Spleen (tissue), 11 donors: Measurements from ENCODE around the gene SASH1. TPM values are rescaled to one million over a fixed set of nuclear protein-coding genes. Genes with fewer than 3 reads are reported as not detected.
A peak's percentile ranks its signal among the peaks of the same experiment; 100 is the strongest.

Source experiments
- DNase-seq: peaks from one replicate; pipeline ENCODE4 v3.0.0-alpha.2; 2020
- H3K27ac ChIP-seq, 8 donors: fragments of 200-600 bp; sonication (generic) in 7 of 8; 1 replicate in 4 of 8; 2 replicates in 4 of 8; pipeline versions ENCODE4 v1.5.0 to v1.8.0; 2016 to 2021; ENCODE audit warnings: inconsistent platforms in 4 of 8, mild to moderate bottlenecking in 4 of 8, moderate library complexity in 1 of 8
- H3K27me3 ChIP-seq, 7 donors: fragments of 200-600 bp; sonication (generic) in 6 of 7; replicated peaks in 1 of 7; 1 replicate in 4 of 7; 2 replicates in 3 of 7; pipeline versions ENCODE4 v1.5.0 to v1.8.0; 2016 to 2021; ENCODE audit warnings: inconsistent platforms in 3 of 7, mild to moderate bottlenecking in 1 of 7
- H3K36me3 ChIP-seq, 6 donors: fragments of 200-600 bp; sonication (generic) in 5 of 6; 1 replicate in 4 of 6; 2 replicates in 2 of 6; pipeline versions ENCODE4 v1.5.0 to v1.8.0; 2016 to 2021; ENCODE audit warnings: inconsistent platforms in 2 of 6
- H3K4me1 ChIP-seq, 6 donors: fragments of 200-600 bp; sonication (generic) in 5 of 6; 1 replicate in 3 of 6; 2 replicates in 3 of 6; pipeline versions ENCODE4 v1.5.0 to v1.8.0; 2016 to 2021; ENCODE audit warnings: inconsistent platforms in 3 of 6
- H3K4me3 ChIP-seq, 8 donors: fragments of 200-600 bp; sonication (generic) in 7 of 8; 1 replicate in 4 of 8; 2 replicates in 4 of 8; pipeline versions ENCODE4 v1.5.0 to v1.8.0; 2016 to 2021; ENCODE audit warnings: inconsistent platforms in 4 of 8, mild to moderate bottlenecking in 4 of 8, moderate library complexity in 2 of 8
- H3K9me3 ChIP-seq, 8 donors: fragments of 200-600 bp; sonication (generic) in 7 of 8; 1 replicate in 4 of 8; 2 replicates in 4 of 8; pipeline versions ENCODE4 v1.5.0 to v1.8.0; 2016 to 2021; ENCODE audit warnings: inconsistent platforms in 4 of 8
- CTCF ChIP-seq, 11 experiments: fragments of 200-600 bp in 7 of 11; fragments of 450-650 bp in 4 of 11; sonication (generic) in 4 of 11; IDR thresholded peaks in 8 of 11; conservative IDR thresholded peaks in 3 of 11; 1 replicate in 7 of 11; 2 replicates in 4 of 11; pipeline versions ENCODE4 v1.4.0 to v1.8.0; 2016 to 2021; ENCODE audit warnings: antibody characterized with exemption in 11 of 11, inconsistent platforms in 4 of 11, mild to moderate bottlenecking in 1 of 11
- POLR2A ChIP-seq, 3 donors: fragments of 450-650 bp; IDR thresholded peaks; one replicate each; pipeline ENCODE4 v1.5.1; 2017; ENCODE audit warnings: antibody characterized with exemption in 3 of 3, mild to moderate bottlenecking in 1 of 3
- POLR2AphosphoS5 ChIP-seq, 3 donors: sonication (generic); formaldehyde crosslinking; IDR thresholded peaks; one replicate each; pipeline ENCODE4 v1.5.1; 2017; ENCODE audit warnings: antibody characterized with exemption in 3 of 3
- WGBS, 5 donors: extraction: QIAGEN DNeasy Blood & Tissue Kit in 3 of 5; methylation state at CpG; one replicate each; pipeline versions ENCODE4 v1.1.5 to v1.1.7; 2013 to 2018; 5-methylcytosine and 5-hydroxymethylcytosine counted together
- intact Hi-C: fragments of 100-400 bp; cut with DNase I; formaldehyde crosslinking; loops from one replicate; pipeline ENCODE4 v1.15.0; 2023; ENCODE audit warnings: low total_unique reads
- polyA plus RNA-seq, 3 donors: library from polyadenylated mRNA; stranded (reverse); fragments of 200-250 nt; gene quantifications; one replicate each; pipeline ENCODE4 v1.2.1, GENCODE V29; 2013
- total RNA-seq, 7 donors: library from RNA; depleted of rRNA in 3 of 7; stranded (reverse); fragments of >200 nt in 3 of 7; fragmentation: NEBNext Ultra II Directional in 4 of 7; extraction: Animal tissue kit (Norgen Biotek cat#: 25700) in 4 of 7; gene quantifications; one replicate each; pipeline versions ENCODE4 v1.1.0 to v1.2.1, GENCODE V29; 2016 to 2021
- donor health status: healthy with polysubstance abuse.
- donor health status: DM: no; HTN: no; CAD: no; lungs with moderate emphysema.
- donor health status: DM: no; HTN: no; CAD: no.
- donor health status: Bipolar disorder and iron deficiency.
- donor health status: healthy.
- donor health status: DM: no; HTN: no; CAD: no.
- donor health status: DM: yes; HTN: yes; CAD: no.

SASH1 gene
- total and polyA plus RNA-seq, 10 donors: 3.9 to 103 (median 57.9) TPM

DNA sequence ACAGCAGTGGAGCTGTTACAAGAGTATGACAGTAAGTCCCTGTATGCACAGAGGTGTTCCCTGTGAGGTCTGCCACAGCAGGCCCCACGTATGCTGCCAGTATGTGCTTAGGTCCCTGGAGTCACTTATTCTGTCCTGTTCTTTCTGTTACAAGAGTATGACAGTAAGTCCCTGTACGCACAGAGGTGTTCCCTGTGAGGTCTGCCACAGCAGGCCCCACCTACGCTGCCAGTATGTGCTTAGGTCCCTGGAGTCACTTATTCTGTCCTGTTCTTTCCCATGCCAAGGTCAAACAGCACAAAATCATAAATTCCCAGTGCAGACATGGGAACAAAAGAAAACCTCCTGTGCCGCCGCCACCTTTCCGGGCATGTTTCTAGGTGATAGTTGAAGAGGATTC lies 192.2 kb downstream of the SASH1 start:
- 76 to 91% (median 89%) methylated on average over 6 of the region's 6 CpGs for WGBS, 5 donors
- H3K27me3 ChIP-seq: no peaks in the 10 kb centered on the region
- peaks cover 0 to 20% (median 12%) of the 10 kb centered on the region in 6 donors for H3K4me1 ChIP-seq
- no peak overlapping the region for H3K4me3 ChIP-seq
- TF ChIP-seq CTCF (IDR thresholded peaks at IDR 0.05 in 8 of 11, conservative IDR thresholded peaks at IDR 0.05 in 3 of 11) (no peak), POLR2A (IDR thresholded peaks at IDR 0.05) (no peak), POLR2AphosphoS5 (IDR thresholded peaks at IDR 0.05) (no peak)
- DNase-seq: no peak
- H3K27ac ChIP-seq: no peak overlapping the region
- H3K9me3 ChIP-seq: no peaks in the 10 kb centered on the region
- peaks cover 0 to 79% (median 16%) of the 10 kb centered on the region in 6 donors for H3K36me3 ChIP-seq
- intact Hi-C loops: no loop called here

DNA sequence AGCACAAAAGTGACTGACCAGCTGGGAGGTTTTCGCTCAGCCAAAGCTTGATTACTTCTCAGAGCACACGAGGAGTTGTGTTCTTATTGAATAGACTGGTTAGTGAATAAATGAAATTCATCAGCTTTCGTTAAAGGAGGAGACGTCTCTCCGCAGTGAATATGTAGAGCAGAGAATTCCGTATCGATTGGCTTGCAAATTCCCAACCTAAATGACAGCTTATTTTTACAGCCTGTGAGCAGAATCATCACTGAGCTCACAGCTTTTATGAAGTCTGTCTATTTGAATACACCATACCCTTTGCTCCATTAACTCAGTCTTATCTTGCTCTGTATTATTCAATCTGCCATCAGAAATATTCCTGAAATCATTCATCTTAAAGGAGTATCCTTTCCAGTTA lies 192.7 kb downstream of the SASH1 start:
- Histone ChIP-seq H3K4me1 (peaks cover 0 to 15% (median 8%) of the 10 kb centered on the region in 6 donors), H3K27ac (no peak overlapping the region), H3K27me3 (no peaks in the 10 kb centered on the region), H3K36me3 (peaks cover 0 to 84% (median 19%) of the 10 kb centered on the region in 6 donors), H3K4me3 (no peak overlapping the region), H3K9me3 (no peaks in the 10 kb centered on the region)
- no peak for DNase-seq
- TF ChIP-seq CTCF (IDR thresholded peaks at IDR 0.05 in 8 of 11, conservative IDR thresholded peaks at IDR 0.05 in 3 of 11) (no peak), POLR2AphosphoS5 (IDR thresholded peaks at IDR 0.05) (no peak), POLR2A (IDR thresholded peaks at IDR 0.05) (no peak)
- WGBS, 5 donors: 94 to 96% (median 95%) methylated on average over 7 of the region's 7 CpGs
- intact Hi-C loops: no loop called here

DNA sequence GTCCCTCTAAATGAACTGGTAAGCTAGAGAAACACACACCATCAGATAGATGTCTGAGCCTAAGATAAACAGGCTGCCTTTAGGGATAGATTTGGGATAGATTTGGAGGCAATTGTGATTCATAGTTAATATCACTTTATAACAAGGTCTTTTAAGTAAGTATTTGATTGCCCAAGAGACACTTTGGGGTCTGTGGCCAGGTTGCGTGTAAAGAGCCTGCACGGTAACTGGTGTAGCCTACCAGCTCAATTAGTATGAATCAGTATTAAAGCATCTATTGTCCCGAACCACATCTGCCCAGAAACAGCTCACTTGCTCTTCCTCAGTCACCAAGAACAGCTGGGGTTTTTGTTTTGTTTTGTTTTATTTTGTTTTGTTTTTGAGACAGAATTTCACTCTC lies 193.3 kb downstream of the SASH1 start:
- no peak for TF ChIP-seq POLR2A (IDR thresholded peaks at IDR 0.05)
- no peak for TF ChIP-seq CTCF (IDR thresholded peaks at IDR 0.05 in 8 of 11, conservative IDR thresholded peaks at IDR 0.05 in 3 of 11)
- no peak for TF ChIP-seq POLR2AphosphoS5 (IDR thresholded peaks at IDR 0.05)
- H3K27me3 ChIP-seq: no peaks in the 10 kb centered on the region
- no peak overlapping the region for H3K27ac ChIP-seq
- intact Hi-C loops: no loop called here
- H3K9me3 ChIP-seq: no peaks in the 10 kb centered on the region
- DNase-seq: no peak
- WGBS, 5 donors: 90 to 100% (median 96%) methylated on average over 3 of the region's 3 CpGs
- peaks cover 0 to 90% (median 23%) of the 10 kb centered on the region in 6 donors for H3K36me3 ChIP-seq
- peaks cover 0 to 9% (median 2%) of the 10 kb centered on the region in 6 donors for H3K4me1 ChIP-seq
- H3K4me3 ChIP-seq: no peak overlapping the region

GRCh38 chr6:148538261-148539190 lies 195.9 kb downstream of the SASH1 start:
- Histone ChIP-seq H3K27me3 (no peaks in the 10 kb centered on the region), H3K36me3 (peaks cover 0 to 89% (median 21%) of the 10 kb centered on the region in 6 donors), H3K9me3 (no peaks in the 10 kb centered on the region), H3K4me3 (no peak overlapping the region), H3K4me1 (peaks cover 0 to 9% (median 0%) of the 10 kb centered on the region in 6 donors), H3K27ac (peak overlapping the region in 7 of 8 donors; percentile 22 to 52 (median 29))
- no peak for DNase-seq
- TF ChIP-seq CTCF (IDR thresholded peaks at IDR 0.05 in 8 of 11, conservative IDR thresholded peaks at IDR 0.05 in 3 of 11) (no peak), POLR2A (IDR thresholded peaks at IDR 0.05) (no peak), POLR2AphosphoS5 (IDR thresholded peaks at IDR 0.05) (no peak)
- intact Hi-C loops: no loop called here
- WGBS, 5 donors: 61 to 70% (median 66%) methylated on average over 13 of the region's 13 CpGs
